ENCODE measurements around the gene PDILT. TPM values are rescaled to one million over a fixed set of nuclear protein-coding genes. Genes with fewer than 3 reads are reported as not detected.

The PDILT gene
- total RNA-seq, 4 donors from 2014 or later: not detected

DNA sequence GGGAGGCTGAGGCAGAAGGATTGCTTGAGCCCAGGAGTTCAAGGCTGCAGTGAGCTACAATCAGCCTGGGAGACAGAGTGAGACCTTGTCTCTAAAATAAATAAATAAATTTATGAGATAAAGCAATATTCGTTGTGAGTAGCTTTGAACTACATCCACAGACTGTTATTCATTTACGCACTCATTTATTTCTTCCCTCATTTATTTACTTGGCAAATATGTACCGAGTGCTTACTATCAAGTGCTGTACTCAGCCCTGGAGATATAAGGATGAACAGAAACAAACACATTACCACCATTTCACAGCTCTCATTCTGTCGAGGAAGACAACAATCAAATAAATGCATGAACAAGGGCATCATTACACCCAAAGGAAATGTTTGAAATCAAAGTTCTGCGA is 27.4 kb downstream of the PDILT start:
- no peaks in the 10 kb centered on the region for H3K4me1 ChIP-seq
- no peaks in the 10 kb centered on the region for H3K36me3 ChIP-seq
- no peak for TF ChIP-seq CTCF (IDR thresholded peaks at IDR 0.05)
- no peak for TF ChIP-seq POLR2A (IDR thresholded peaks at IDR 0.05)
- DNase-seq: no peak
- no peak overlapping the region for H3K27ac ChIP-seq
- H3K4me3 ChIP-seq: no peak overlapping the region
- no peaks in the 10 kb centered on the region for H3K27me3 ChIP-seq
- intact Hi-C loops (cut with DNase I; ENCODE audit: low total_unique reads): no loop called here
- no peaks in the 10 kb centered on the region for H3K9me3 ChIP-seq

DNA sequence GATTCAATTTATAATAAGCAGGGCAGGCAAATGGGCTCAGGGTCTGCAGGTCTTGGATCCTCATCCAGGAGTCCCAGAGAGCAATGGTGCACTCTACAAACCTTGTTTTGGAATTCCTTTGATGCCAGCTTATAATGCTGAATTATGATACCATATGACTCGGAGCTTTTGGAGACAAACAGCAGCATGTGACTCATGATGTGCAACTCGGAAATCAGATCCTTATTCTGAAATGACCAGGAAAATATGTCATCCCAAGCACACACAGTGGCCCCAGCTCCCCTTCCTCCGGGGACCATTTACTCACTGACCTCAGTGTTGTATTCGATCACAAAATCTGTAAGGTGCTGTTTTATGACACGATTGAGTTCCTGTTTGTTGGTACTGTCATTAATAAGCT is 31.8 kb downstream of the PDILT start:
- TF ChIP-seq CTCF (IDR thresholded peaks at IDR 0.05): no peak
- no peak for TF ChIP-seq POLR2A (IDR thresholded peaks at IDR 0.05)
- no peak overlapping the region for H3K4me3 ChIP-seq
- no peaks in the 10 kb centered on the region for H3K36me3 ChIP-seq
- intact Hi-C loops (cut with DNase I; ENCODE audit: low total_unique reads): no loop called here
- no peak for DNase-seq
- H3K9me3 ChIP-seq: no peaks in the 10 kb centered on the region
- H3K4me1 ChIP-seq: no peaks in the 10 kb centered on the region
- no peak overlapping the region for H3K27ac ChIP-seq
- H3K27me3 ChIP-seq: no peaks in the 10 kb centered on the region

DNA sequence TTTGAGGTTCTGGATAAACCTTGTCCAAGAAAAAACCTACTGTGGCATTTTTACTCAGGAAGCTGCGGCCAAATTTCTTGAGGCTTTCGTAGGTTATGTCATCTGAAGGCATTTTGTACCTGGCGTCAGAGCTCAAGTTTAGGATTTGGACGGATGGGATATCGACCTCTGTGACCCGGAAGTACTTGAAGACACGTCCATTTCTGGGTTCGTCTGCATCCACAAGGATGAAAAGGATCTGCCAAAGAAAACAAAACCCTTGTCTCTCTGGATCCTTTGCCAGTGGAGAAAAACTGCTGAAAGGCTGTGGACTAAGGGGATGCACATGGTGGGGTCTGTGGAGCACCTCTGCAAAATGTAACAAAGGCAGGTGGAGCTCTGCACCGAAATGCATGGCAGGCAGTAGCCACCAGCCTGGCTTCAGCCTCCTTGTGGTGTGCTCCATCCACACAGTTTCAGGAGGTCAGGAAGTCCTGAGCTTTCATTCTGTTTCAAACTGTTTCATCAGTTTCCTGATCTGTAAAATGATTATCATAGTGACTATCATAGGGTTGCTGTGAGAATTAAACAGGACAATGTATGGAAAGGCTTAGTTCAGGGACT is 35.0 kb downstream of the PDILT start:
- TF ChIP-seq POLR2A (IDR thresholded peaks at IDR 0.05) (no peak), CTCF (IDR thresholded peaks at IDR 0.05) (no peak)
- no peaks in the 10 kb centered on the region for H3K27me3 ChIP-seq
- H3K27ac ChIP-seq: no peak overlapping the region
- DNase-seq: no peak
- no peaks in the 10 kb centered on the region for H3K4me1 ChIP-seq
- intact Hi-C loops (cut with DNase I; ENCODE audit: low total_unique reads): no loop called here
- no peaks in the 10 kb centered on the region for H3K36me3 ChIP-seq
- H3K9me3 ChIP-seq: no peaks in the 10 kb centered on the region
- H3K4me3 ChIP-seq: no peak overlapping the region

GRCh38 chr16:20364051-20364450 is 40.5 kb downstream of the PDILT start:
- Histone ChIP-seq H3K27ac (no peak overlapping the region), H3K4me3 (no peak overlapping the region), H3K4me1 (no peaks in the 10 kb centered on the region), H3K27me3 (no peaks in the 10 kb centered on the region), H3K9me3 (no peaks in the 10 kb centered on the region), H3K36me3 (no peaks in the 10 kb centered on the region)
- intact Hi-C loops (cut with DNase I; ENCODE audit: low total_unique reads): no loop called here
- TF ChIP-seq POLR2A (IDR thresholded peaks at IDR 0.05) (no peak), CTCF (IDR thresholded peaks at IDR 0.05) (no peak)
- no peak for DNase-seq

- Histone ChIP-seq H3K27me3 (no peaks in the 10 kb centered on the region), H3K9me3 (no peaks in the 10 kb centered on the region), H3K27ac (no peak overlapping the region), H3K4me1 (no peaks in the 10 kb centered on the region), H3K36me3 (no peaks in the 10 kb centered on the region), H3K4me3 (no peak overlapping the region)
- intact Hi-C loops (cut with DNase I; ENCODE audit: low total_unique reads): no loop called here
- no peak for TF ChIP-seq CTCF (IDR thresholded peaks at IDR 0.05)
- TF ChIP-seq POLR2A (IDR thresholded peaks at IDR 0.05): no peak
- no peak for DNase-seq
These were observed 41.3 kb downstream of the PDILT start for GRCh38 chr16:20363191-20363590.

All from uterus (tissue), 4 donors.